EH (cell line): ENCODE data around the gene DNMT1.

ENCODE experiments used
- DNase-seq: peaks from one replicate; pipeline ENCODE4 v3.0.0-alpha.2; 2015; ENCODE audit warnings: low read depth

Gene DNMT1

GRCh38 chr19:10112895-10113591, 81.7 kb downstream of the DNMT1 start:
- DNase-seq: peak; percentile 44

GRCh38 chr19:10112037-10112761, 82.6 kb downstream of the DNMT1 start:
- DNase-seq: peak; percentile 49

- DNase-seq: no peak
Measured at GRCh38 chr19:10111405-10111811, 83.3 kb downstream of the DNMT1 start, which contains the start of gene P2RY11. Gene P2RY11, plus strand, starts transcription at chr19:10111693. Its CDS starts 29 bp downstream, at chr19:10111722.

- DNase-seq: no peak
Measured at GRCh38 chr19:10110972-10111317, 83.8 kb downstream of the DNMT1 start.

GRCh38 chr19:10110076-10110971, 84.4 kb downstream of the DNMT1 start:
- no peak for DNase-seq

- no peak for DNase-seq
Measured at GRCh38 chr19:10109528-10109927, 85.2 kb downstream of the DNMT1 start.

- DNase-seq: no peak
Measured at GRCh38 chr19:10107817-10108367, 86.9 kb downstream of the DNMT1 start.

GRCh38 chr19:10107254-10107653, 87.5 kb downstream of the DNMT1 start:
- no peak for DNase-seq

- DNase-seq: peak; percentile 99
Measured at GRCh38 chr19:10106100-10106936, 88.4 kb downstream of the DNMT1 start, which contains the start of gene PPAN. Gene PPAN, plus strand, starts transcription at chr19:10106362. Its CDS starts 33 bp downstream, at chr19:10106395.

- DNase-seq: no peak
Measured at GRCh38 chr19:10105509-10106099, 89.1 kb downstream of the DNMT1 start.

- DNase-seq: no peak
Measured at GRCh38 chr19:10104665-10105508, 89.9 kb downstream of the DNMT1 start.

GRCh38 chr19:10104130-10104513, 90.6 kb downstream of the DNMT1 start:
- no peak for DNase-seq

- no peak for DNase-seq
Measured at GRCh38 chr19:10102787-10103236, 91.9 kb downstream of the DNMT1 start.

GRCh38 chr19:10100163-10100785, 94.5 kb downstream of the DNMT1 start:
- no peak for DNase-seq

GRCh38 chr19:10096615-10096963, 98.2 kb downstream of the DNMT1 start:
- no peak for DNase-seq

- peak; percentile 92 for DNase-seq
Measured at GRCh38 chr19:10095948-10096614, 98.7 kb downstream of the DNMT1 start.

GRCh38 chr19:10095622-10095947, 99.2 kb downstream of the DNMT1 start:
- DNase-seq: no peak

GRCh38 chr19:10093295-10094186, 101.2 kb downstream of the DNMT1 start:
- DNase-seq: peak; percentile 20
